Duodenal mucosa (tissue), 2 donors: Measurements from ENCODE around the gene JMJD1C.
"Not testable (repeated sequence)": the region's sequence is repeated elsewhere in the genome, so short reads cannot be mapped to it uniquely, and the experiment has no call there.

Experiments used
- H3K27ac ChIP-seq: one replicate; pipeline ENCODE4 v1.7.0; 2013; ENCODE audit warnings: low read depth, low read length
- H3K27me3 ChIP-seq, 2 donors: one replicate each; pipeline ENCODE4 v1.7.0; 2013; ENCODE audit warnings: low read length in 2 of 2, control low read depth in 1 of 2; ENCODE audit not compliant: insufficient read depth in 2 of 2, control insufficient read depth in 1 of 2
- H3K36me3 ChIP-seq, 2 donors: one replicate each; pipeline ENCODE4 v1.7.0; 2013; ENCODE audit warnings: low read length in 2 of 2, control low read depth in 1 of 2; ENCODE audit not compliant: insufficient read depth in 2 of 2, control insufficient read depth in 1 of 2
- H3K4me1 ChIP-seq, 2 donors: one replicate each; pipeline ENCODE4 v1.7.0; 2013; ENCODE audit warnings: low read length in 2 of 2, control low read depth in 1 of 2; ENCODE audit not compliant: insufficient read depth in 2 of 2, control insufficient read depth in 1 of 2
- H3K4me3 ChIP-seq, 2 donors: one replicate each; pipeline ENCODE4 v1.7.0; 2013; ENCODE audit warnings: low read length in 2 of 2, low read depth in 1 of 2
- H3K9ac ChIP-seq, 2 donors: one replicate each; pipeline ENCODE4 v1.7.0; 2013; ENCODE audit warnings: low read length in 2 of 2, low read depth in 1 of 2
- H3K9me3 ChIP-seq, 2 donors: one replicate each; pipeline ENCODE4 v1.7.0; 2013; ENCODE audit warnings: low read length in 2 of 2, control low read depth in 1 of 2; ENCODE audit not compliant: control insufficient read depth in 1 of 2

JMJD1C gene

GRCh38 chr10:63343476-63343875 lies 122.3 kb downstream of the JMJD1C start:
- Histone ChIP-seq H3K9ac (no peak overlapping the region), H3K36me3 (no peaks in the 10 kb centered on the region), H3K4me1 (no peaks in the 10 kb centered on the region), H3K27ac (no peak overlapping the region), H3K9me3 (no peaks in the 10 kb centered on the region), H3K27me3 (no peaks in the 10 kb centered on the region), H3K4me3 (no peak overlapping the region)

GRCh38 chr10:63339640-63340039 lies 126.1 kb downstream of the JMJD1C start:
- H3K36me3 ChIP-seq, H3K4me3 ChIP-seq, H3K9ac ChIP-seq, H3K4me1 ChIP-seq, H3K27me3 ChIP-seq, H3K9me3 ChIP-seq, H3K27ac ChIP-seq: not testable (repeated sequence)

- no peak overlapping the region for H3K4me3 ChIP-seq
- no peaks in the 10 kb centered on the region for H3K9me3 ChIP-seq
- no peak overlapping the region for H3K9ac ChIP-seq
- no peaks in the 10 kb centered on the region for H3K27me3 ChIP-seq
- H3K27ac ChIP-seq = no peak overlapping the region
- no peaks in the 10 kb centered on the region for H3K4me1 ChIP-seq
- H3K36me3 ChIP-seq = no peaks in the 10 kb centered on the region
Measured at GRCh38 chr10:63337455-63338251, 128.1 kb downstream of the JMJD1C start.

- H3K9ac ChIP-seq = no peak overlapping the region
- H3K27me3 ChIP-seq = no peaks in the 10 kb centered on the region
- no peaks in the 10 kb centered on the region for H3K4me1 ChIP-seq
Measured at GRCh38 chr10:63331586-63331985, 134.2 kb downstream of the JMJD1C start.

GRCh38 chr10:63324495-63324854 lies 141.3 kb downstream of the JMJD1C start:
- H3K27me3 ChIP-seq = no peaks in the 10 kb centered on the region
- H3K4me3 ChIP-seq = no peak overlapping the region

More at GRCh38 chr10:63331586-63331985, 134.2 kb downstream of the JMJD1C start:
- no peaks in the 10 kb centered on the region for H3K9me3 ChIP-seq
- no peak overlapping the region for H3K4me3 ChIP-seq
- no peaks in the 10 kb centered on the region for H3K36me3 ChIP-seq
- H3K27ac ChIP-seq = no peak overlapping the region

GRCh38 chr10:63323701-63324494 lies 141.9 kb downstream of the JMJD1C start:
- no peaks in the 10 kb centered on the region for H3K27me3 ChIP-seq
- H3K27ac ChIP-seq = no peak overlapping the region
- H3K4me1 ChIP-seq = no peaks in the 10 kb centered on the region
- no peak overlapping the region for H3K9ac ChIP-seq
- no peaks in the 10 kb centered on the region for H3K9me3 ChIP-seq
- H3K36me3 ChIP-seq = no peaks in the 10 kb centered on the region
- H3K4me3 ChIP-seq = no peak overlapping the region

More at GRCh38 chr10:63324495-63324854, 141.3 kb downstream of the JMJD1C start:
- no peaks in the 10 kb centered on the region for H3K4me1 ChIP-seq
- H3K9me3 ChIP-seq = no peaks in the 10 kb centered on the region
- H3K9ac ChIP-seq = no peak overlapping the region
- no peak overlapping the region for H3K27ac ChIP-seq
- H3K36me3 ChIP-seq = no peaks in the 10 kb centered on the region

GRCh38 chr10:63320683-63321082 lies 145.1 kb downstream of the JMJD1C start:
- Histone ChIP-seq H3K27ac (no peak overlapping the region), H3K4me3 (no peak overlapping the region), H3K4me1 (no peaks in the 10 kb centered on the region), H3K9ac (no peak overlapping the region), H3K27me3 (no peaks in the 10 kb centered on the region), H3K36me3 (no peaks in the 10 kb centered on the region), H3K9me3 (no peaks in the 10 kb centered on the region)

GRCh38 chr10:63319231-63319630 lies 146.5 kb downstream of the JMJD1C start:
- H3K4me3 ChIP-seq = no peak overlapping the region
- H3K4me1 ChIP-seq = no peaks in the 10 kb centered on the region
- H3K27me3 ChIP-seq = no peaks in the 10 kb centered on the region
- no peak overlapping the region for H3K9ac ChIP-seq
- H3K36me3 ChIP-seq = no peaks in the 10 kb centered on the region
- no peaks in the 10 kb centered on the region for H3K9me3 ChIP-seq
- no peak overlapping the region for H3K27ac ChIP-seq

GRCh38 chr10:63318491-63318890 lies 147.3 kb downstream of the JMJD1C start:
- H3K4me3 ChIP-seq = no peak overlapping the region
- no peak overlapping the region for H3K9ac ChIP-seq
- no peak overlapping the region for H3K27ac ChIP-seq
- no peaks in the 10 kb centered on the region for H3K27me3 ChIP-seq
- no peaks in the 10 kb centered on the region for H3K36me3 ChIP-seq
- no peaks in the 10 kb centered on the region for H3K4me1 ChIP-seq
- H3K9me3 ChIP-seq = no peaks in the 10 kb centered on the region

GRCh38 chr10:63314020-63314419 lies 151.8 kb downstream of the JMJD1C start:
- no peak overlapping the region for H3K4me3 ChIP-seq

More at GRCh38 chr10:63314020-63314419, 151.8 kb downstream of the JMJD1C start:
- Histone ChIP-seq H3K27me3 (no peaks in the 10 kb centered on the region), H3K36me3 (no peaks in the 10 kb centered on the region), H3K9me3 (no peaks in the 10 kb centered on the region), H3K4me1 (no peaks in the 10 kb centered on the region), H3K27ac (no peak overlapping the region), H3K9ac (no peak overlapping the region)
